ENCODE results near the gene AMPH.
A peak's percentile ranks its signal among the peaks of the same experiment; 100 is the strongest.

Gene AMPH

DNA sequence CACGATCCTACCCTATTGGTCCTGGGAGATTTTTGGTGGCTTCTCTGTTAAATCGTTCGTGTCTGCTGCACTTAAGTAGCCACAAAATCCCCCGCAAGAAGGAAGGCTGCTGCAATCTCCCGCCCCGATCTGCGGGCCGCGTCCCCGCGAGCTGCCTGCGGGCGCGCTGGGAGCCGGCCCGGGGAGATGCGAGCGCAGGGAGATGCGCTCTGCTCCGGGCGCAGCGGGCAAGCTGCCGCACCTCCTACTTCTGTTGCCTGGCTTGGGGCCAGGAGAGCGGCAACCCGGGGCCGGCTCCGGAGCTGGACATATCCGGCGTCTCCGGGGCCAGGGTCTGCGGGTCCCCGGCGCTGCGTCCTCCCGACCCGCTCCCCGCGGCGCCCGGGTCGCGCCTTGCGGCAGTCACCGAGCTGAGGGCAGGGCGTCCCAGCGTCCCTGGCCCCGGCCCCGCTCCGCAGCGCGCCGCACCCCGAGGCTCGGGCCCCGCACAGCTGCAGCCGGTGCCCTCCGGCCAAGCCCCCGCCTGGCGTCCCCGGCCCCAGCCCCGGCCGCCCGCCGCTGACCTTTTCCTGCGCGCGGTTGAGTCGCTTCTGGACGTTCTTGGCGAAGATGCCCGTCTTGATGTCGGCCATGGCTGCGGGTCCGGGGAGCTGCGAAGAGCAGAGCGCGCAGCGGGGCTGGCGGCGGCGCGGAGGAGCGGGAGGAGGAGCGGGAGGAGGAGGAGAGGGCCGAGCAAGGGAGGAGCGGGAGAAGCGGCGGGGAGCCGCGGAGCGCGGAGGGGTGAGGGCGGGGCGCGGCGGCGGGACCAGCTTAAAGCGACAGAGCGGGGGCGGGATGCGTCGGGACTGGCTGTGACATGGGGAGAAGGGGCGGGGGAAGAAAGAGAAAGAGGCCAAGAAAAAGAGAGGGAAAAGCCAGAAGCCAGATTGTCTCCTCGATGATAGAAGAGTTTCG, at the start of gene AMPH:
TSS of gene AMPH (minus strand) at position 654 of the 954 bp plus-strand sequence. CDS start at position 632, 22 bp downstream.
- peak; percentile 80 for DNase-seq

DNA sequence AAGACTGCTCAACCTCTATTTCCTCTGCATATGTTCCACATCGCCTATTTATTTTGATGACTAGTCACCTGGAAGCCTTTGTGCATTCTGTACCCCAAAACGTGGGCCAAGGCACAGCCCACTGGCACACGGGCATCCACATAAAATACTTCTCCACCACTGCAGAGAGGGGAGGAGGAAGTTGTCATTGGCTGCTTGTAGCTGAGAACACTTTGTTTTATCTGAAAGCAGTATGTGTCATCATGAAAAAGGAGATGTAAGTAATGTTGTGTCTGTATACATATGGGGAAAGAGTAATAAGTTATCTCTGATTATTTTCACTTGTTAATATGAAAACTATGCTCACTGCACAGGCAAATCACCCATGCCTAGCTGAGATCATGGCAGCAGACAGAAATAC, 48.2 kb upstream of the AMPH start:
- DNase-seq: no peak

- DNase-seq: no peak
Measured at GRCh38 chr7:38678698-38679054, 47.5 kb upstream of the AMPH start.

- DNase-seq: no peak
Measured at GRCh38 chr7:38677981-38678697, 47.0 kb upstream of the AMPH start.

GRCh38 chr7:38675494-38676106, 44.4 kb upstream of the AMPH start:
- no peak for DNase-seq

GRCh38 chr7:38674513-38674912, 43.3 kb upstream of the AMPH start:
- DNase-seq: no peak

GRCh38 chr7:38673795-38674194, 42.6 kb upstream of the AMPH start:
- no peak for DNase-seq

- no peak for DNase-seq
Measured at GRCh38 chr7:38671911-38672905, 41.0 kb upstream of the AMPH start.

DNA sequence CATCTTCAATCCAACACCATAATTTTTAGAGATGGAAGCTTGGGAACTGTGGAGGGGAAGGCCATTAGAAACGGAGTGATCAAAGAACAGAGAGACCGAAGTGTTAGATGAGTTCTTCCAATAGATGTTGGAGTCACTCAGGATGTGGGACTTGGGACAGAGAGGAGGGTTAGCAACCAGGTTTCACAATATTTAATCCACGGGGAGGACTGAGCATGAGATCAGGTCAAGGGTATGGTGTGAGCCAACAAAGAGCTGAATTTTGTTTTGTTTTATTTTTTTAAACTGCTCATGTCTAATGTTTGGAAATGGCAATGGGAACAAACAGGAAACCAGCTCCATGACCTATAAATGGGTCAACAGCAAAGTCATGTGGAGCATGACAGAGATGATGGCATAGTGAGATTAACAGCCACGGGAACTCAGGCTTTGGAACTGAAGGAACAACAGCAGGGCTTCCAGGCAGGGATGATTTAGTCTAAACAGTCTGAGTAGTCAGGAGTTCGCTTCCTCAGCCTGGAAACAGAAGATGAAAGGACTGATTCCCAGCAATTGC, 38.9 kb upstream of the AMPH start:
- DNase-seq: no peak

GRCh38 chr7:38664972-38665371, 33.8 kb upstream of the AMPH start:
- DNase-seq: no peak

DNA sequence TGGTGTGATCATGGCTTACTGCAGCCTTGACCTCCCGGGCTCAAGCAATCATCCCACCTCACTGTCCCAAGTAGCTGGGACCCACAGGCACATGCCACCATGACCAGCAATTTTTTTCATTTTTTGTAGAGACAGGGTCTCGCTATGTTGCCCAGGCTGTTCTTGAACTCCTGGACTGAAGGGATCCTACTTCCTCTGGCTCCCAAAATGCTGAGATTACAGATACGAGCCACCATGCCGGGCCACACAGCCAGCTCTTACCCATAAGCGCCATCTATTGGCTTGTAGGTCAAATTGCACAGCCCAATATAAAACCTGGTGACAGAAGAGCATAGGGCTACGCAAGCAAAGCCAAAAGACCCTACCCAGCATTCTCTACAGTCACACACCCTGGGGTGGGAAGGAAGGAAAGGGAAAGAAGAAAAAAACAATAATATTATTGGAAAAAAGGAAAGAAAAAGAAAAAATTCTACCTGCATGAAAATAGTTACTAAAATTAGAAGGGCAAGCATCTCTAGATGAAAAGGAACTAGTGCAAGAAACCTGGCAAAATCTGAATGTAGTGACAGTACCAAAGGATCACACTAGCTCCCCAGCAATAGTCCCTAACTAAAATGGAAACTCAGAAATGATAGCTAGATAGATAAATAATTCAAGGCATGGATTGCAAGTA, 29.4 kb upstream of the AMPH start:
- peak; percentile 67 for DNase-seq

DNA sequence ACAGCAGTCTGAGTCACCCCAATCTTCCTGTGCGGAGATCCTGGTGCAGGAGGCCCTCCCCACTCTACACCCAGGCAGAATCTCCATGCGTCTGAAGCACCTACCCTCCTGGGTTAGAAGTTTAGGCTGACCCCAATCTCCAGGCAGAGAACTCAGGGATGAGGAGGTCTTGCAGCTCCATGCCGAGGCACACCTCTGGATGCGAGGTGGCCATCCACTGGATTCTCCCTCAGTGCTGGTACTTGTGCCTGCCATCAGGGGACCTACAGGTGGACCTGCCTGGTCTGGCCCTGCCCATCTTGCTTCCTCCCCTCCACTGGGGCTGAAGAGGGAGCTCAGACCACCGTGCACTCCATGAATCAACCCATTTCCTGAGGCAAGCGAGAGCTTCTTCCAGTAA, 28.8 kb upstream of the AMPH start:
- no peak for DNase-seq

DNA sequence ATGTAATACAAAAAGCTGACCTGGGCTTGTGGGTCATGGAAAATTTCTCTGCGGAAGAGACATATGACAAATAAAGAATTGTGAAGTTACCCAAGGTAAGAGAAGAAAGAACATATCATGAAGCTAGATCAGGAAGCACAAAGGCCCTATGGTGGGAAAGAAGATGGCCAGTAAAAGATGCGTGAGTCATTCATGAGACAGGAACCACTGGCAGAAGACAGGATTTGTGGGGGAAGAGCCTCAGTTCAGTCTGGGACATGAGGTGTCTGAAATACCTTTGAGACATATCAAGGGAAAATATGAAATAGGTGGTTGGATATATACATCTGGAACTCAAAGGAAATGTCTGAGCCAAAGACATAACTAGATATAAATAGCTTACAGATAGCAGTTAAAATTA, 27.7 kb upstream of the AMPH start:
- DNase-seq: no peak

DNA sequence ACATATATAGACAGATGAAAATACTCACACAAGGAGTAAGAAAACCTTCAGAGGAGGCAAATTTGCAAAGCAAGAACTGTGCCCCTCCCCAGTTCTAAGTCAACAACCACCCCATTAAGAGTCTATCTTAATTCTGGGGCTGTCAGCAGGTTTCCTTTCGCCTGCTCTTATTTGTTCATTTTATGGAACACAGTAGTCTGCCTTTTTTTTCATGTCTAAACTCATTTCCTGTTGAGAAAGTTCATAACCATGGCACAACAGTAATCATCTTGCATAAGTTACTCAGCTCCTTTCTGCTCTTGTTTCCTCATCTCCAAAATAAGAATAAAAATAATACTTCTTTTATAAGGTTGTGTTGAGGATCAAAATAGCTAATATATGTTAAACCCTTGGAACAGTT, 25.8 kb upstream of the AMPH start:
- DNase-seq: no peak

DNA sequence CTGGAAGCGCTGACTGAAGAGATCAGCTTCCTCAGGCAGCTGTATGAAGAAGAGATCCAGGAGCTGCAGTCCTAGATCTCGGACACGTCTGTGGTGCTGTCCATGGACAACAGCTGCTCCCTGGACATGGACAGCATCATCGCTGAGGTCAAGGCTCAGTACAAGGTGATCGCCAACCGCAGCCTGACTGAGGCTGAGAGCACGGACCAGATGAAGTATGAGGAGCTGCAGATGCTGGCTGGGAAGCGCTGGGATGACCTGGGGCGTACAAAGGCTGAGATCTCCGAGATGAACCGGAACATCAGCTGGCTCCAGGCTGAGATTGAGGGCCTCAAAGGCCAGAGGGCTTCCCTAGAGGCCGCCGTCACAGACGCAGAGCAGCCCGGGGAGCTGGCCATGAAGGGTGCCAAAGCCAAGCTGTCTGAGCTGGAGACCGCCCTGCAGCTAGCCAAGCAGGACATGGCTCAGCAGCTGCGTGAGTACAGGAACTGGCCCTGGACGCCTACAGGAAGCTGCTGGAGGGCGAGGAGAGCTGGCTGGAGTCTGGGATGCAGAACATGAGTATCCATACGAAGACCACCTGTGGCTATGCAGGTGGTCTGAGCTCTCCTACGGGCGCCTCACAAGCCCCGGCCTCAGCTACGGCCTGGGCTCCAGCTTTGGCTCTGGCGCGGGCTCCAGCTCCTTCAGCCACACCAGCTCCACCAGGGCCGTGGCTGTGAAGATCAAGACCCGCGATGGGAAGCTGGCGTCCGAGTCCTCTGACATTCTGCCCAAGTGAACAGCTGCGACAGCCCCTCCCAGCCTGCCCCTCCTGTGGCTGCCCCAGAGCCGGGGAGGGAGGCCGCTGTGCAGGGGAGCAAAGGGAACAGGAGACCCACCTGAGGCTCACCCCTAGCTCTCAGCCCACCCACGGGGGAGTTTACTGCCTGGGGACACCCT, 24.9 kb upstream of the AMPH start:
- no peak for DNase-seq

DNA sequence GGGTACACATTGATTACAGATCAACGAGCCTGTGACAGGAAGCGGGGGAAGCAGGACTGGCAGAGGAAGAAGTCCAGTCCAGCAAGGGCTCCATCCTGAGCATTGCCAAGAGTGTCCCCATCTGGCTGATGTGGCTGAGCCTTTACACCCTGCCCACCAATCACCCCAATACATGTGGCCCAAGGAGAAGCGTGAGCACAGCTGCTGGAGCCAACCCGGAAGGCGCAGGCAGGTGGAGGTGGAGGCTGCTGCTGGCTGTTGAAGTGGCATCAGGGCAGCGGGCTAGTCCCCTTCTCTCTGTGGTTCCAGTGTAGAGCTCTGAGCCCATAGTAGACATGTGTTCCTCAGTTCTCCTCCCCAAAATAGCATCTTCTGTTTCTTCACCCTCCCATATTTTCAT, 6.8 kb upstream of the AMPH start:
- no peak for DNase-seq

DNA sequence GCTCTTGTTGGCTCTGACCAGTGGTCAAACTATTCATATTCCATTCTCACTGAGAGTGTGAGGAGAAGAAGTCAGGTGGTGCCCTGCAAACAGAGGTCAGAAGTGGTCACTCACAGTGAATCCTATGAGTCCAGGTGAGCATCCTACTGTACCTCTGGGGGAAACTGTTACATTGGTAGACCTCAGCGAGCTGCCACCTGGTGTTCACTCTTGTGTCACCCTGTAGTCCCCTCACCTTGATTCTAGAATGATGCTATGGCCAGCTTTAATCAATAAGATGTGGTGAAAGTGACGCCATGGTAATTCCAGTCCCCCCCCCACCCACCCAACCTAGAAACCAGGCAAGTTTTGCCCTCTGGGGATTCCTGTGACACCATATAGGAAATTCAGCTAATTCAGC, 1.2 kb upstream of the AMPH start:
- no peak for DNase-seq

DNA sequence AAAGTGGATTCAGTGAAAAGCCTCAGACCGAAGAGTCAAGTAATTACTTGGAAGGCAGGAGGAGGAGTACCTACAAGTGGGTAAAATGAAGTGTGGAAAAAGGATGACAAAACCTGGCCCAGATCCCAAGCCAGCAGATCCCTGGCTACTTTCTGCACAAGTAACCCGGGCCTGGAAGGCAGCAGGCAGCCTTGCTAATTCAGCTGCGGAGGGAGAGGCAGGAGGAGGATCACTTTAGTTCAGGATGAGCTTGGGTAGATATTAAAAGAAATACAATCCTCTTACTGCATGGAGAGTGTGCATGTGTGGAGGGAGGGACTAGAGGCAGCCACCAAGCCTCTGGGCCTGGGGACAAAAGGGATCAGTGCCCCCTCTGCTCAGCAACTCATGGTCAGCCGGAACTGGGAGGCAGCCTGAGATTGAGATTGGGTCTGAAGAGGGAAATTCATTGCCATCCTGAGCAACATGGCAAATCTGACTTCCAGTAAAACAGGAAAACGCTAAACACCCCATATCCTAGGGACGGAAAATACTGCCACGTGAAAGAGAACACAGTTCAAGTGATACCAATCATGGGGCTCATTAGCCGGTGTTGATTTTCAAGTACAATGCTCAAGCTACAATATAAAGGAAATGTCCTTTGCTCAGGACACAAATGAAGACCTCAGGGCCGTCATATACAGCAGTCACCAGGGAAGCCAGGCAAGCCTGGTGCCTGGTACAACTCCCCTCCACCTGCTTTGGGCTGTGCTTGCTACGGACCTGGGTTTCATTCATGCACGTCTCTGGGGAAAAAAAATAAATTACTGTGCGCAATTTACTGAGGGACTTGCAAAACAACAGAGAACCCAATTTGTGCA, 1.3 kb downstream of the AMPH start:
- DNase-seq: no peak

DNA sequence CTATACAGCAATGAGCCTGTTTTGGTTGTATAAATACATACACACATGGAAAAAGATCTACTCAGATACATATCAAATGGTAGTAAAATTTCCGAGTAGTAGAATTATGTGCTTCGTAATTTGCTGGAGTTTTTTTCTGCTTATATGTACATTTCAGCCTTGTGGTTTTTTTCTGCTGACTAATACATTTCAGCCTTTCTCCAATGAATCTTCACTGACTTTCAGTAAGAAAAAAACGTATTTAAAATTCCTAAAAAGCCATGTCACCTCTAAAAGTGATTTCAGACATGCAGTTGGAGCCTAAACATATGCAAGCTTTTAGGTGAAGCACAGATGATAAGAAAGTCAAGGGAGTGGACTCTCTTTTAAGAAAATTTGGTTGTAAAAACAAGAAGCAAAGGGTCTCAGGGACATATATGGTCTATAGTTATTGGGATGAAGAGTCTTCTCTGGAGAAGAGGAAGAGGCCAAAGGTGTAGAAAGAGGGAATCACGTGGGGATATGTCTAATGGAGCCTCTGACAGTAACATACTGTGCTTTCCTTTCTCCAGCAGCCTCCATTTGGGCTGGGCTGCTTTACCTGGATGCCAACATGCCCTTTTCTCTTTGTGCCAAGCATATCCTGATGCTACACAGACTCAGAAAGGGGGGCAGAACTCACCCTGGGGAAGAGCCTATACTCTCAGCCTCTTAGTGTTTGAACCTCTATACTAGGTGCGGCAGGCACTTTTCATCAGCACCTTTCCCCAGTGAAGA, 2.4 kb downstream of the AMPH start:
- no peak for DNase-seq

All from islet precursor cell (in vitro differentiated cells).